ENCODE measurements around the gene ZIC1. TPM values are rescaled to one million over a fixed set of nuclear protein-coding genes. Genes with fewer than 3 reads are reported as not detected.

Gene ZIC1
- total and polyA plus RNA-seq, 4 donors = under 0.01 to 0.10 TPM; not detected in 2

GRCh38 chr3:147371771-147372340 is 37.3 kb upstream of the ZIC1 start:
- ATAC-seq (ENCODE audit: insufficient read depth, low FRiP score) = no peak
- H3K9ac ChIP-seq (ENCODE audit: insufficient read depth in 1 of 2, low read length in 2 of 2) = no peak overlapping the region
- no peak overlapping the region for H3K27ac ChIP-seq (ENCODE audit: low read depth in 1 of 2, low read length in 1 of 2)
- WGBS, 2 donors = 10 to 14% methylated on average over 7 of the region's 7 CpGs
- H3K4me3 ChIP-seq = no peak overlapping the region
- H3K4me1 ChIP-seq (ENCODE audit: control insufficient read depth in 5 of 5, insufficient read depth in 5 of 5, low read length in 5 of 5) = no peaks in the 10 kb centered on the region
- no peak for DNase-seq
- H3K27me3 ChIP-seq (ENCODE audit: control insufficient read depth in 3 of 3, insufficient read depth in 3 of 3, low read length in 2 of 3) = peaks cover 7 to 99% (median 97%) of the 10 kb centered on the region in 3 donors
- peaks cover 0 to 12% (median 0%) of the 10 kb centered on the region in 4 donors for H3K9me3 ChIP-seq (ENCODE audit: control insufficient read depth in 4 of 4, insufficient read depth in 3 of 4, low read length in 3 of 4)
- TF ChIP-seq, protein P1, sequence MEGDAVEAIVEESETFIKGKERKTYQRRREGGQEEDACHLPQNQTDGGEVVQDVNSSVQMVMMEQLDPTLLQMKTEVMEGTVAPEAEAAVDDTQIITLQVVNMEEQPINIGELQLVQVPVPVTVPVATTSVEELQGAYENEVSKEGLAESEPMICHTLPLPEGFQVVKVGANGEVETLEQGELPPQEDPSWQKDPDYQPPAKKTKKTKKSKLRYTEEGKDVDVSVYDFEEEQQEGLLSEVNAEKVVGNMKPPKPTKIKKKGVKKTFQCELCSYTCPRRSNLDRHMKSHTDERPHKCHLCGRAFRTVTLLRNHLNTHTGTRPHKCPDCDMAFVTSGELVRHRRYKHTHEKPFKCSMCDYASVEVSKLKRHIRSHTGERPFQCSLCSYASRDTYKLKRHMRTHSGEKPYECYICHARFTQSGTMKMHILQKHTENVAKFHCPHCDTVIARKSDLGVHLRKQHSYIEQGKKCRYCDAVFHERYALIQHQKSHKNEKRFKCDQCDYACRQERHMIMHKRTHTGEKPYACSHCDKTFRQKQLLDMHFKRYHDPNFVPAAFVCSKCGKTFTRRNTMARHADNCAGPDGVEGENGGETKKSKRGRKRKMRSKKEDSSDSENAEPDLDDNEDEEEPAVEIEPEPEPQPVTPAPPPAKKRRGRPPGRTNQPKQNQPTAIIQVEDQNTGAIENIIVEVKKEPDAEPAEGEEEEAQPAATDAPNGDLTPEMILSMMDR (IDR thresholded peaks at IDR 0.05; ENCODE audit: control extremely low read depth, extremely low read depth) = no peak
- H3K36me3 ChIP-seq (ENCODE audit: control insufficient read depth in 4 of 4, insufficient read depth in 4 of 4, low read length in 4 of 4) = no peaks in the 10 kb centered on the region

GRCh38 chr3:147372525-147373027 is 36.6 kb upstream of the ZIC1 start:
- Histone ChIP-seq H3K4me3 (no peak overlapping the region), H3K9ac (ENCODE audit: insufficient read depth in 1 of 2, low read length in 2 of 2) (no peak overlapping the region), H3K27ac (ENCODE audit: low read depth in 1 of 2, low read length in 1 of 2) (no peak overlapping the region), H3K27me3 (ENCODE audit: control insufficient read depth in 3 of 3, insufficient read depth in 3 of 3, low read length in 2 of 3) (peaks cover 10 to 99% (median 97%) of the 10 kb centered on the region in 3 donors), H3K4me1 (ENCODE audit: control insufficient read depth in 5 of 5, insufficient read depth in 5 of 5, low read length in 5 of 5) (no peaks in the 10 kb centered on the region), H3K9me3 (ENCODE audit: control insufficient read depth in 4 of 4, insufficient read depth in 3 of 4, low read length in 3 of 4) (peaks cover 0 to 16% (median 0%) of the 10 kb centered on the region in 4 donors), H3K36me3 (ENCODE audit: control insufficient read depth in 4 of 4, insufficient read depth in 4 of 4, low read length in 4 of 4) (no peaks in the 10 kb centered on the region)
- no peak for DNase-seq
- WGBS, 2 donors = 5 to 6% methylated on average over 17 of the region's 17 CpGs
- no peak for ATAC-seq (ENCODE audit: insufficient read depth, low FRiP score)
- TF ChIP-seq, protein P1 (IDR thresholded peaks at IDR 0.05; ENCODE audit: control extremely low read depth, extremely low read depth) = no peak

DNA sequence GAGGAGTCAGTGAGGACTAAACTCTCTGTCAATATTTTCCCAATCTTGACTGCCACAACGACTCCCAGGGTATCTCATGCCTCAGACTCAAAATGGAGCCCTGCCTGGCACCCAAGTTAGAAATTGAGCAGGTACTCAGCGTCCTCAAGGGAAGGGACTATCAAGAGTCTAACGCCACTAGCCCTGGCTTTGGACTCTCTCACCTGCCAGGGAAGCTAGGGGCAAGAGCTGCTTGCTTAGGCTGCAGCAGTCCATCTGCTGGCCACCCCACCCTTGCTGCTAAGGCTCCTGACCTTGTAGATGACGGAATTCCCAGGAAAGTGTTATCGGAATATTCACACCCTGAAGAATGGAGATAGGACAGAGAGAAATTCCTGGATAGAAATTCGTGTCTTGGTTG is 35.9 kb upstream of the ZIC1 start:
- no peak overlapping the region for H3K27ac ChIP-seq (ENCODE audit: low read depth in 1 of 2, low read length in 1 of 2)
- H3K9me3 ChIP-seq (ENCODE audit: control insufficient read depth in 4 of 4, insufficient read depth in 3 of 4, low read length in 3 of 4) = peaks cover 0 to 21% (median 0%) of the 10 kb centered on the region in 4 donors
- H3K9ac ChIP-seq (ENCODE audit: insufficient read depth in 1 of 2, low read length in 2 of 2) = no peak overlapping the region
- H3K4me3 ChIP-seq = no peak overlapping the region
- peaks cover 0 to 1% (median 0%) of the 10 kb centered on the region in 5 donors for H3K4me1 ChIP-seq (ENCODE audit: control insufficient read depth in 5 of 5, insufficient read depth in 5 of 5, low read length in 5 of 5)
- ATAC-seq (ENCODE audit: insufficient read depth, low FRiP score) = no peak
- DNase-seq = no peak
- 3 to 5% methylated on average over 6 of the region's 6 CpGs for WGBS, 2 donors
- H3K36me3 ChIP-seq (ENCODE audit: control insufficient read depth in 4 of 4, insufficient read depth in 4 of 4, low read length in 4 of 4) = no peaks in the 10 kb centered on the region
- peaks cover 11 to 99% (median 97%) of the 10 kb centered on the region in 3 donors for H3K27me3 ChIP-seq (ENCODE audit: control insufficient read depth in 3 of 3, insufficient read depth in 3 of 3, low read length in 2 of 3)
- TF ChIP-seq, protein P1 (IDR thresholded peaks at IDR 0.05; ENCODE audit: control extremely low read depth, extremely low read depth) = no peak

Data from lung (tissue), 12 donors.